ENCODE measurements around the gene MYO3B.

- TF ChIP-seq CTCF (IDR thresholded peaks at IDR 0.05): no peak
- TF ChIP-seq POLR2A (IDR thresholded peaks at IDR 0.05): no peak
Measured at GRCh38 chr2:170344663-170345346, 166.9 kb downstream of the MYO3B start.
